ENCODE data around the gene EFCAB8.
"Not testable (repeated sequence)": the region's sequence is repeated elsewhere in the genome, so short reads cannot be mapped to it uniquely, and the experiment has no call there.

The EFCAB8 gene

DNA sequence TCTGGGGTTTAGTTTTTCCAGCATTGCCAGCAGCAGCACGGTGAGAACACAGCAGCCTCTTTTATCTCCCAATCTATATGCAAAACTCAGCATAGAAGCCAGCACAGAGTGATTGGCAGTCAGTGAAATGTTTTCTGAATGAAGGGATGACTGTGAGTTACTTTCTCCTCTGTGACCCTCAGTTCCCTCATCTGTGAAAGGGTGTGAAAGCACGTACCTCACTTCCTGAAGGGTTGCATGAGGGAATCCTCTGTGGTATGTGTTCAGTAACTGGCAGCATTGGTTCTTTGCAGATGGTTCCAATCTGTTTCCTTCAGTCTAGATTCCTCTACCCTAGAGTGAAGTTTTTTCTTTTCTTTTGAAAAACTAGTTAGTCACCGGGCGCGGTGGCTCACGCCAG, 40.0 kb downstream of the EFCAB8 start:
- no peak overlapping the region for H3K14ac ChIP-seq (ENCODE audit: low read length)
- no peaks in the 10 kb centered on the region for H3K79me1 ChIP-seq (ENCODE audit: low read length)
- H3K4me2 ChIP-seq (ENCODE audit: low read length), result no peak overlapping the region
- no peak overlapping the region for H3K9ac ChIP-seq (ENCODE audit: low read length)
- no peak overlapping the region for H2BK5ac ChIP-seq (ENCODE audit: low read depth, low read length, poor library complexity)
- no CpG with 5 or more reads among the region's 6 CpGs for WGBS (ENCODE audit: extremely low coverage, insufficient coverage, insufficient read length)
- H3K27ac ChIP-seq (ENCODE audit: low read depth, low read length), result no peak overlapping the region
- no peaks in the 10 kb centered on the region for H3K79me2 ChIP-seq (ENCODE audit: control insufficient read depth, insufficient read depth, low read length, poor library complexity)
- no peak overlapping the region for H2BK12ac ChIP-seq (ENCODE audit: low read length)
- no peak overlapping the region for H4K12ac ChIP-seq (ENCODE audit: low read depth, low read length)
- no peak overlapping the region for H3K4me3 ChIP-seq (ENCODE audit: low read depth, low read length)
- H2BK120ac ChIP-seq (ENCODE audit: insufficient read depth, low read length, poor library complexity), result no peak overlapping the region
- H3K23ac ChIP-seq (ENCODE audit: low read length), result no peak overlapping the region
- H2AFZ ChIP-seq (ENCODE audit: insufficient read depth, low read length, poor library complexity), result no peak overlapping the region
- no peaks in the 10 kb centered on the region for H3K4me1 ChIP-seq (ENCODE audit: control insufficient read depth in 1 of 2, insufficient read depth in 2 of 2, low read length in 2 of 2)
- no peak overlapping the region for H4K8ac ChIP-seq (ENCODE audit: low read depth, low read length)
- peak; percentile 31 to 69 for DNase-seq
- H3K18ac ChIP-seq (ENCODE audit: low read length), result no peak overlapping the region
- H3K27me3 ChIP-seq (ENCODE audit: insufficient read depth, low read length), result no peaks in the 10 kb centered on the region
- peaks cover 2% of the 10 kb centered on the region for H3K9me3 ChIP-seq (ENCODE audit: insufficient read depth, low read depth, low read length)
- no peak overlapping the region for H3K4ac ChIP-seq (ENCODE audit: low read depth, low read length)
- H2AK5ac ChIP-seq (ENCODE audit: low read length), result no peak overlapping the region
- no peaks in the 10 kb centered on the region for H3K36me3 ChIP-seq (ENCODE audit: control insufficient read depth in 1 of 2, insufficient read depth in 2 of 2, low read length in 2 of 2)
- H4K91ac ChIP-seq (ENCODE audit: low read depth, low read length), result no peak overlapping the region

DNA sequence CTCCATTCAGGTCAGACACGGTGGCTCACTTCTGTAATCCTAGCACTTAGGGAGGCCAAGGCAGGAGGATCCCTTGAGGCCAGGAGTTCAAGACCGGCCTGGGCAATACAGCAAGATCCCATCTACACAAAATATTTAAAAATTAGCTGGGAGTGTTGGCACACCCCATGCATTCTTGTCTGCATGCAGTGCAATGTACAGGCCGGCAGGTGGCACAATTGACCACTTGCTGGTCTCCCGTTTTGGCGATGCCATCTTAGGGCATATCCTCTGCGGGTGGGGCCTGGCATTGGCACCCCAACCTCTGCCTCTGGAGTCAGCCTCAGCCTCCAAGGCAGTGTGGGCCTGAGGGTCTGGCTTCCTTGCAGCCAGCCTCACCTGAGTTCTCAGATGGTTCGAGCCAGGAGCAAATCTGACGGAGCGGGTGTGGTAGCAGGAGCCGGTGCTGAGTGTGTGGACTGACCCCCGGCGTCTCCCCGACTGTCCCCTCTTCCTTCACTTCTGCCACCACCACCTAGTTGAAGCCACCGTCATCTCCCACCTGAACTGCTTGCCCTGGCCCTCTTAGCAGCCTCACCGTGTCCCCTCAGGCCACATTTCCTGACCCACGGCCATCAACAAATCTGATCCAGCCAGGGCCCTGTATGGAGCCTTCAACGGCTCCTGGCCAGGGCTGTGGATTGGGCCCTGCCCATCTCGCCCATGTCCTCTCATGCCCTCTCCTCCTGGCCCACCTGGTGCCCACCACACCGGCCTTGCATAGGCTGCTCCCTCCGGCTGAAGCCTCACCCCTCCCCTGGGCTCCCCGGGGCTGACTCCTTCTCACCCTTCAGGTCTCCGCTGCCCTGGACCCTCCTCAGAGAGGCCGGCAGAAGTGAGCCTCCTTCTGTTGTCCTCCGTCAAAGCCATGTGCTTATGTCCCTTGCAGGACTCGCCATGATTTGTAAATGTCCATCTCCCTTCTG, 44.0 kb downstream of the EFCAB8 start:
- H3K27ac ChIP-seq (ENCODE audit: low read depth, low read length), result no peak overlapping the region
- no peak overlapping the region for H2AFZ ChIP-seq (ENCODE audit: insufficient read depth, low read length, poor library complexity)
- H2BK5ac ChIP-seq (ENCODE audit: low read depth, low read length, poor library complexity), result no peak overlapping the region
- peaks cover 2% of the 10 kb centered on the region for H3K9me3 ChIP-seq (ENCODE audit: insufficient read depth, low read depth, low read length)
- H3K18ac ChIP-seq (ENCODE audit: low read length), result no peak overlapping the region
- H2BK120ac ChIP-seq (ENCODE audit: insufficient read depth, low read length, poor library complexity), result no peak overlapping the region
- H3K4me2 ChIP-seq (ENCODE audit: low read length), result no peak overlapping the region
- H3K4me1 ChIP-seq (ENCODE audit: control insufficient read depth in 1 of 2, insufficient read depth in 2 of 2, low read length in 2 of 2), result no peaks in the 10 kb centered on the region
- no peak overlapping the region for H2AK5ac ChIP-seq (ENCODE audit: low read length)
- no peak overlapping the region for H4K12ac ChIP-seq (ENCODE audit: low read depth, low read length)
- H3K79me1 ChIP-seq (ENCODE audit: low read length), result no peaks in the 10 kb centered on the region
- H3K9ac ChIP-seq (ENCODE audit: low read length), result no peak overlapping the region
- no peak overlapping the region for H2BK12ac ChIP-seq (ENCODE audit: low read length)
- H3K79me2 ChIP-seq (ENCODE audit: control insufficient read depth, insufficient read depth, low read length, poor library complexity), result no peaks in the 10 kb centered on the region
- no peak overlapping the region for H4K91ac ChIP-seq (ENCODE audit: low read depth, low read length)
- DNase-seq, result peak in 1 of 2 donors; percentile 65
- no peak overlapping the region for H3K14ac ChIP-seq (ENCODE audit: low read length)
- no peak overlapping the region for H3K4me3 ChIP-seq (ENCODE audit: low read depth, low read length)
- no peaks in the 10 kb centered on the region for H3K36me3 ChIP-seq (ENCODE audit: control insufficient read depth in 1 of 2, insufficient read depth in 2 of 2, low read length in 2 of 2)
- WGBS (ENCODE audit: extremely low coverage, insufficient coverage, insufficient read length), result no CpG with 5 or more reads among the region's 25 CpGs
- H4K8ac ChIP-seq (ENCODE audit: low read depth, low read length), result no peak overlapping the region
- H3K23ac ChIP-seq (ENCODE audit: low read length), result no peak overlapping the region
- no peaks in the 10 kb centered on the region for H3K27me3 ChIP-seq (ENCODE audit: insufficient read depth, low read length)
- H3K4ac ChIP-seq (ENCODE audit: low read depth, low read length), result no peak overlapping the region

DNA sequence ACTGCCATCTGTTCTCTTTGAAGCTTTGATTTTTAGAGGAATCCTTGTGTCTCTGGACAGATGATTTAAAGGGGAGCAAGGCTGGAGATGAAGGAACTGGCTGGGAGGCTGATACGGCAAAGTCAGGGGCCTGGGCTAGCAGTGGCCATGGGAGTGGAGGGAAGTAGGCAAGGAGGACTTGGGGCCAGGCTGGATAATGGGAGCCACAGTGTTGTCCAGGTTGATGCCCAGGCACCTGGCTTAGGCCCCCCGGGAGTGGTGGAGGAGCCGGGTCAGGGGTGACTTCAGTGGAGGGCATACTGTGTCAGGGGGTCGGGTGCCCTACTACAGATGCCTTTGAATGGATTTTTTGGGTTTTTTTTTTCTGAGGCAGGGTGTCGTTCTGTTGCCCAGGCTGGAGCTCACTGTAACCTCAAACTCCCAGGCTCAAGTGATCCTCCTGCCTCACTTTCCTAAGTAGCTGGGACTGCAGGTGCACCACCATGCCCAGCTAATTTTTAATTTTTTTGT, 45.0 kb downstream of the EFCAB8 start:
- Histone ChIP-seq H4K8ac (ENCODE audit: low read depth, low read length) (no peak overlapping the region), H3K4me2 (ENCODE audit: low read length) (no peak overlapping the region), H3K79me2 (ENCODE audit: control insufficient read depth, insufficient read depth, low read length, poor library complexity) (no peaks in the 10 kb centered on the region), H2AFZ (ENCODE audit: insufficient read depth, low read length, poor library complexity) (no peak overlapping the region), H3K79me1 (ENCODE audit: low read length) (no peaks in the 10 kb centered on the region), H3K27ac (ENCODE audit: low read depth, low read length) (no peak overlapping the region), H3K9me3 (ENCODE audit: insufficient read depth, low read depth, low read length) (no peaks in the 10 kb centered on the region), H3K27me3 (ENCODE audit: insufficient read depth, low read length) (no peaks in the 10 kb centered on the region), H3K4me1 (ENCODE audit: control insufficient read depth in 1 of 2, insufficient read depth in 2 of 2, low read length in 2 of 2) (no peaks in the 10 kb centered on the region), H3K4ac (ENCODE audit: low read depth, low read length) (no peak overlapping the region), H2BK5ac (ENCODE audit: low read depth, low read length, poor library complexity) (no peak overlapping the region), H3K4me3 (ENCODE audit: low read depth, low read length) (no peak overlapping the region), H3K36me3 (ENCODE audit: control insufficient read depth in 1 of 2, insufficient read depth in 2 of 2, low read length in 2 of 2) (no peaks in the 10 kb centered on the region), H2BK120ac (ENCODE audit: insufficient read depth, low read length, poor library complexity) (no peak overlapping the region), H3K9ac (ENCODE audit: low read length) (no peak overlapping the region), H3K23ac (ENCODE audit: low read length) (no peak overlapping the region), H3K18ac (ENCODE audit: low read length) (no peak overlapping the region), H4K12ac (ENCODE audit: low read depth, low read length) (no peak overlapping the region), H3K14ac (ENCODE audit: low read length) (no peak overlapping the region), H2BK12ac (ENCODE audit: low read length) (no peak overlapping the region), H4K91ac (ENCODE audit: low read depth, low read length) (no peak overlapping the region), H2AK5ac (ENCODE audit: low read length) (no peak overlapping the region)
- no CpG with 5 or more reads among the region's 5 CpGs for WGBS (ENCODE audit: extremely low coverage, insufficient coverage, insufficient read length)
- DNase-seq, result no peak

DNA sequence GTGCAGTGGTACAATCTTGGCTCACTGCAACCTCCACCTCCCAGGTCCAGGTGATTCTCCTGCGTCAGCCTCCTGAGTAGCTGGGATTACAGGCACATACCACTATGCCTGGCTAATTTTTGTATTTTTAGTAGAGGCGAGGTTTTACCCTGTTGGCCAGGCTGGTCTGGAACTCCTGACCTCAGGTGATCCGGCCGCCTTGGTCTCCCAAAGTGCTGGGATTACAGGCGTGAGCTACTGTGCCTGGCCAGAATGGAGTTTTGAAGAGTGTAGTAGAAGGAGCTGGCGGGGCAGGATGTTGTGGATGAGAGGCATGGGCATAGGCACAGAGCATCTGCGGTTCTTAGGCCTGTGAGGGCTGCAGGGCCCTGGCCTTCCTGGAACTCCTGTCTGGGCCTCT, 46.0 kb downstream of the EFCAB8 start:
- not testable (repeated sequence) for H3K9ac ChIP-seq (ENCODE audit: low read length); H3K79me1 ChIP-seq (ENCODE audit: low read length); H3K27me3 ChIP-seq (ENCODE audit: insufficient read depth, low read length); H4K8ac ChIP-seq (ENCODE audit: low read depth, low read length); H3K4me1 ChIP-seq (ENCODE audit: control insufficient read depth in 1 of 2, insufficient read depth in 2 of 2, low read length in 2 of 2); H4K91ac ChIP-seq (ENCODE audit: low read depth, low read length); H3K23ac ChIP-seq (ENCODE audit: low read length); H3K9me3 ChIP-seq (ENCODE audit: insufficient read depth, low read depth, low read length); H3K18ac ChIP-seq (ENCODE audit: low read length); H2AK5ac ChIP-seq (ENCODE audit: low read length); H3K36me3 ChIP-seq (ENCODE audit: control insufficient read depth in 1 of 2, insufficient read depth in 2 of 2, low read length in 2 of 2); H2BK5ac ChIP-seq (ENCODE audit: low read depth, low read length, poor library complexity); H3K79me2 ChIP-seq (ENCODE audit: control insufficient read depth, insufficient read depth, low read length, poor library complexity); H3K4ac ChIP-seq (ENCODE audit: low read depth, low read length); H2BK12ac ChIP-seq (ENCODE audit: low read length); H3K27ac ChIP-seq (ENCODE audit: low read depth, low read length); H3K4me3 ChIP-seq (ENCODE audit: low read depth, low read length); DNase-seq; H2AFZ ChIP-seq (ENCODE audit: insufficient read depth, low read length, poor library complexity); H3K4me2 ChIP-seq (ENCODE audit: low read length); H3K14ac ChIP-seq (ENCODE audit: low read length); H4K12ac ChIP-seq (ENCODE audit: low read depth, low read length); H2BK120ac ChIP-seq (ENCODE audit: insufficient read depth, low read length, poor library complexity)
- WGBS (ENCODE audit: extremely low coverage, insufficient coverage, insufficient read length), result no CpG with 5 or more reads among the region's 7 CpGs
